ENCODE measurements around the gene UPK2.

The UPK2 gene

GRCh38 chr11:118917481-118918127 is 38.5 kb upstream of the UPK2 start:
- DNase-seq (ENCODE audit: low read depth) = peak; percentile 94

- DNase-seq (ENCODE audit: low read depth) = peak; percentile 88
Measured at GRCh38 chr11:118918128-118918685, 37.9 kb upstream of the UPK2 start.

- peak; percentile 57 for DNase-seq (ENCODE audit: low read depth)
Measured at GRCh38 chr11:118918686-118919280, 37.3 kb upstream of the UPK2 start.

GRCh38 chr11:118921121-118921928 is 34.8 kb upstream of the UPK2 start:
- peak; percentile 89 for DNase-seq (ENCODE audit: low read depth)

GRCh38 chr11:118921929-118922744 is 34.0 kb upstream of the UPK2 start:
- DNase-seq (ENCODE audit: low read depth) = peak; percentile 30

GRCh38 chr11:118922745-118923627 is 33.1 kb upstream of the UPK2 start:
- DNase-seq (ENCODE audit: low read depth) = no peak

GRCh38 chr11:118923721-118924587 is 32.1 kb upstream of the UPK2 start:
- peak; percentile 40 for DNase-seq (ENCODE audit: low read depth)

GRCh38 chr11:118924591-118925585 is 31.2 kb upstream of the UPK2 start:
- DNase-seq (ENCODE audit: low read depth) = peak; percentile 56

- no peak for DNase-seq (ENCODE audit: low read depth)
Measured at GRCh38 chr11:118927554-118928100, 28.5 kb upstream of the UPK2 start.

- peak; percentile 87 for DNase-seq (ENCODE audit: low read depth)
Measured at GRCh38 chr11:118928101-118928869, 27.8 kb upstream of the UPK2 start.

GRCh38 chr11:118928870-118929500 is 27.1 kb upstream of the UPK2 start:
- DNase-seq (ENCODE audit: low read depth) = peak; percentile 53

- DNase-seq (ENCODE audit: low read depth) = peak; percentile 80
Measured at GRCh38 chr11:118929501-118930093, 26.5 kb upstream of the UPK2 start.

- DNase-seq (ENCODE audit: low read depth) = peak; percentile 62
Measured at GRCh38 chr11:118930094-118930712, 25.9 kb upstream of the UPK2 start.

- no peak for DNase-seq (ENCODE audit: low read depth)
Measured at GRCh38 chr11:118931571-118931970, 24.5 kb upstream of the UPK2 start.

GRCh38 chr11:118933486-118933885 is 22.6 kb upstream of the UPK2 start:
- DNase-seq (ENCODE audit: low read depth) = no peak

- DNase-seq (ENCODE audit: low read depth) = no peak
Measured at GRCh38 chr11:118935376-118935775, 20.7 kb upstream of the UPK2 start.

Measured in iris pigment epithelial cell (primary cell).